SK-N-SH treated with all-trans-retinoic acid at 6 μM for 48 hours (cell line): ENCODE results near the gene ADGRB3.

Experiments
- ATAC-seq: fragments of 200-7000 bp; cut with Tn5 transposase; 3 replicates; pipeline ENCODE4 v1.9.1; 2020; ENCODE audit warnings: mild to moderate bottlenecking, moderate library complexity
- ARNTL ChIP-seq: fragments of 450-650 bp; formaldehyde crosslinking; IDR thresholded peaks from 2 replicates; pipeline ENCODE4 v1.5.0; 2020; ENCODE audit warnings: low read depth, mild to moderate bottlenecking, moderate library complexity, borderline replicate concordance
- BACH2 ChIP-seq: fragments of 250-450 bp; sonication (Bioruptor Pico); IDR thresholded peaks from 2 replicates; pipeline ENCODE4 v1.9.0; 2021; ENCODE audit warnings: mild to moderate bottlenecking, borderline replicate concordance
- CSRNP3 ChIP-seq: fragments of 250-450 bp; sonication (Bioruptor Pico); IDR thresholded peaks from 2 replicates; pipeline ENCODE4 v1.5.1; 2021; ENCODE audit warnings: mild to moderate bottlenecking, moderate library complexity
- ESRRG ChIP-seq: fragments of 250-450 bp; sonication (Bioruptor Pico); IDR thresholded peaks from 2 replicates; pipeline ENCODE4 v1.6.1; 2021; ENCODE audit warnings: mild to moderate bottlenecking
- GLIS3 ChIP-seq: fragments of 250-450 bp; sonication (Bioruptor Pico); IDR thresholded peaks from 2 replicates; pipeline ENCODE4 v1.5.0; 2020; ENCODE audit warnings: mild to moderate bottlenecking, moderate library complexity
- ISL1 ChIP-seq: fragments of 250-450 bp; sonication (Bioruptor Pico); IDR thresholded peaks from 2 replicates; pipeline ENCODE4 v2.1.2; 2022; ENCODE audit warnings: mild to moderate bottlenecking, moderate library complexity
- OSR1 ChIP-seq: fragments of 250-450 bp; sonication (Bioruptor Pico); IDR thresholded peaks from 2 replicates; pipeline ENCODE4 v1.8.0; 2022; ENCODE audit warnings: moderate library complexity, mild to moderate bottlenecking, inconsistent platforms
- PATZ1 ChIP-seq: fragments of 250-450 bp; sonication (Bioruptor Pico); IDR thresholded peaks from 2 replicates; pipeline ENCODE4 v1.8.0; 2020; ENCODE audit warnings: mild to moderate bottlenecking, moderate library complexity, borderline replicate concordance
- POU6F1 ChIP-seq: fragments of 250-450 bp; sonication (Bioruptor Pico); IDR thresholded peaks from 2 replicates; pipeline ENCODE4 v1.8.0; 2021; ENCODE audit warnings: low read depth, mild to moderate bottlenecking, moderate library complexity, borderline replicate concordance
- PPARA ChIP-seq: fragments of 250-450 bp; sonication (Bioruptor Pico); IDR thresholded peaks from 2 replicates; pipeline ENCODE4 v1.5.0; 2020; ENCODE audit warnings: mild to moderate bottlenecking, borderline replicate concordance
- RARB ChIP-seq: fragments of 250-450 bp; sonication (Bioruptor Pico); IDR thresholded peaks from 2 replicates; pipeline ENCODE4 v1.8.0; 2021; ENCODE audit warnings: mild to moderate bottlenecking, moderate library complexity
- SNAI2 ChIP-seq: fragments of 250-450 bp; sonication (Bioruptor Pico); IDR thresholded peaks from 2 replicates; pipeline ENCODE4 v1.5.0; 2020; ENCODE audit warnings: mild to moderate bottlenecking, moderate library complexity
- TOX ChIP-seq: fragments of 250-450 bp; sonication (Bioruptor Pico); IDR thresholded peaks from 2 replicates; pipeline ENCODE4 v1.8.0; 2021; ENCODE audit warnings: mild to moderate bottlenecking, moderate library complexity, borderline replicate concordance
- TSHZ2 ChIP-seq: fragments of 250-450 bp; sonication (Bioruptor Pico); IDR thresholded peaks from 2 replicates; pipeline ENCODE4 v1.5.0; 2020; ENCODE audit warnings: mild to moderate bottlenecking, moderate library complexity
- ZC3H10 ChIP-seq: fragments of 250-450 bp; sonication (Bioruptor Pico); IDR thresholded peaks from 2 replicates; pipeline ENCODE4 v1.5.1; 2021; ENCODE audit warnings: mild to moderate bottlenecking, moderate library complexity
- ZFP30 ChIP-seq: fragments of 450-650 bp; formaldehyde crosslinking; IDR thresholded peaks from 2 replicates; pipeline ENCODE4 v1.5.0; 2022; ENCODE audit warnings: mild to moderate bottlenecking, moderate library complexity
- ZNF565 ChIP-seq: fragments of 450-650 bp; formaldehyde crosslinking; conservative IDR thresholded peaks from 2 replicates; pipeline ENCODE4 v1.5.0; 2020; ENCODE audit warnings: low read depth, mild to moderate bottlenecking, moderate library complexity
- ZNF70 ChIP-seq: fragments of 450-650 bp; formaldehyde crosslinking; IDR thresholded peaks from 2 replicates; pipeline ENCODE4 v1.5.0; 2020; ENCODE audit warnings: mild to moderate bottlenecking, moderate library complexity
- ZNF8 ChIP-seq: fragments of 450-650 bp; formaldehyde crosslinking; IDR thresholded peaks from 2 replicates; pipeline ENCODE4 v1.5.0; 2020; ENCODE audit warnings: mild to moderate bottlenecking, moderate library complexity

Gene ADGRB3

GRCh38 chr6:69232911-69233448 is 597.9 kb downstream of the ADGRB3 start (continued):
- TF ChIP-seq TSHZ2: peak; percentile 88
- peak; percentile 46; the same call in 1 of the 2 replicates for TF ChIP-seq ISL1 (CRISPR knock-in tag)
- no peak for TF ChIP-seq ESRRG
- TF ChIP-seq BACH2 (CRISPR knock-in tag): no peak
- no peak for TF ChIP-seq OSR1 (CRISPR knock-in tag)
- TF ChIP-seq GLIS3 (CRISPR knock-in tag): 0 out of 2 replicates have a peak, but pooled peaks have one; percentile 45
- peak; percentile 95 for TF ChIP-seq SNAI2 (CRISPR knock-in tag)
- peak; percentile 50; the same call in 1 of the 2 replicates for TF ChIP-seq ZFP30 (CRISPR knock-in tag)
- peak; percentile 68; the same call in 1 of the 2 replicates for TF ChIP-seq PPARA (CRISPR knock-in tag)
- TF ChIP-seq ARNTL (CRISPR knock-in tag): no peak
- TF ChIP-seq ZNF8 (CRISPR knock-in tag): no peak; the same call in 1 of the 2 replicates
- peak; percentile 63; the same call in 1 of the 2 replicates for TF ChIP-seq ZNF565

GRCh38 chr6:69238067-69238466 is 603.0 kb downstream of the ADGRB3 start:
- no peak for ATAC-seq
- TF ChIP-seq PATZ1 (CRISPR knock-in tag): no peak
- no peak for TF ChIP-seq ZC3H10 (CRISPR knock-in tag)
- no peak for TF ChIP-seq ZNF8 (CRISPR knock-in tag)
- TF ChIP-seq TOX (CRISPR knock-in tag): no peak
- no peak for TF ChIP-seq RARB (CRISPR knock-in tag)
- no peak for TF ChIP-seq OSR1 (CRISPR knock-in tag)
- TF ChIP-seq TSHZ2: no peak
- TF ChIP-seq CSRNP3 (CRISPR knock-in tag): no peak
- TF ChIP-seq ESRRG: no peak
- TF ChIP-seq PPARA (CRISPR knock-in tag): no peak
- no peak for TF ChIP-seq ISL1 (CRISPR knock-in tag)
- TF ChIP-seq ZFP30 (CRISPR knock-in tag): no peak
- no peak for TF ChIP-seq GLIS3 (CRISPR knock-in tag)
- TF ChIP-seq POU6F1: no peak
- TF ChIP-seq ZNF70: no peak
- TF ChIP-seq ARNTL (CRISPR knock-in tag): no peak

GRCh38 chr6:69246983-69247382 is 611.9 kb downstream of the ADGRB3 start:
- no peak for TF ChIP-seq ZNF8 (CRISPR knock-in tag)
- TF ChIP-seq POU6F1: no peak
- no peak for TF ChIP-seq CSRNP3 (CRISPR knock-in tag)
- ATAC-seq: no peak
